GM21381 (cell line): ENCODE results near the gene NCOA5.

ENCODE experiments used
- ATAC-seq: cut with Tn5 transposase; IDR thresholded peaks from one replicate; pipeline ENCODE4 v1.9.1; 2021; ENCODE audit warnings: mild to moderate bottlenecking, moderate library complexity; ENCODE audit not compliant: unreplicated experiment

Gene NCOA5

DNA sequence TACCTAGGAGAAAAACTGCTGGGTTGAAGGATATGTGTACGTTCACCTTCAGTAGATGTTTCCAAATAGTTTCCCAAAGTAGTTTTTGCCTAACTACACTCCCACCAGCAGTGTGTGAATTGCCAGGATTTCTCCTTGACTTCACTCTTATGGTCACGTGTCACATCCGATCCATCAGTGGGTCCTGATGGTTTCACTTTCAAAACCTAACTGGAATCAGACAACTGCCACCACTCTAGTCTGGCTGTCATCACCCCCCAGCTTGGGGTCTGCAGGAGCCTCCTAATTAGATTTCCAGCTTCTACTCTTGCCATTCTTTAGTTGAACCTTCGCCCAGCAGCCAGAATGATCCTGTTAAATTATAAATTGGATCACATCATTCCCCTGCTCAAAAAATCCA lies 69.2 kb downstream of the NCOA5 start:
- no peak for ATAC-seq

DNA sequence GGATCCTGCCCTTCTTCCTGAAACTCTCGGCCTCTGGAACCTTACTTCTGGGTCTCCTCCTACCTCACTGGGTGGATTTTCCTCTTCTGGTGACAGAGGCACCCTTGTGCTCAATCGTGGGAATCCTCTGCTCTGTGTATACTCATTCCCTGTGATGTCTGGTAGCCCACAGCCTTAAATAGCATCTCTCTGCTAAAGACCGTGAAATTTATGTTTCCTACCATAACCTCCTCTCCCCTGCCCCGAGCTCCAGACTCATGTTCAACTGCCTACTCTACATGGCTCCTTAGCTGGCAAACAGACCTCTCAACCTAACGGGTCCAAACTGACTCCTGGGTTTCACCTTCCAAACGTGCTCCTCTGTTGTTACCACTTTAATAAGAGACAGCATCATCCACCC lies 71.2 kb downstream of the NCOA5 start:
- no peak for ATAC-seq

DNA sequence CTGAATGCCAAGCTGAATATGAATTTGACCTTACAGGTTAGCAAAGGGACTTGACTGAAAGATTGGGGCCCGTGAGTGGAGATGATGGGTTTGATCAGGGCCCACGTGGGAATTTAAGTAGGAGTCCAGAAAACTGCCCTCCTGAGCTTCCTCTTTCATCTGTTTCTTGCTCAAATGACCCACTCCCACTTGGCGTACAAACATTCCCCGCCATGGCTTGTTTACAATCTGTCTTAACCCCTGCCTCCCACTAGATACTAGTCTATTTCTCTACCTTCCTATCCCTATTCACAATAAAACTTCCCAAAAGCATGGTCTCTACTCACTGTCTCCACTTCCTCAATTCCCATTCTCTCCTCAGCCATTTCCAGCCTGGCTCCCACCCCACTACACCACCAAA lies 71.7 kb downstream of the NCOA5 start:
- no peak for ATAC-seq

GRCh38 chr20:46017272-46017671 lies 72.5 kb downstream of the NCOA5 start:
- ATAC-seq, result no peak

- ATAC-seq, result no peak
Measured at GRCh38 chr20:46014517-46015396, 75.0 kb downstream of the NCOA5 start.

DNA sequence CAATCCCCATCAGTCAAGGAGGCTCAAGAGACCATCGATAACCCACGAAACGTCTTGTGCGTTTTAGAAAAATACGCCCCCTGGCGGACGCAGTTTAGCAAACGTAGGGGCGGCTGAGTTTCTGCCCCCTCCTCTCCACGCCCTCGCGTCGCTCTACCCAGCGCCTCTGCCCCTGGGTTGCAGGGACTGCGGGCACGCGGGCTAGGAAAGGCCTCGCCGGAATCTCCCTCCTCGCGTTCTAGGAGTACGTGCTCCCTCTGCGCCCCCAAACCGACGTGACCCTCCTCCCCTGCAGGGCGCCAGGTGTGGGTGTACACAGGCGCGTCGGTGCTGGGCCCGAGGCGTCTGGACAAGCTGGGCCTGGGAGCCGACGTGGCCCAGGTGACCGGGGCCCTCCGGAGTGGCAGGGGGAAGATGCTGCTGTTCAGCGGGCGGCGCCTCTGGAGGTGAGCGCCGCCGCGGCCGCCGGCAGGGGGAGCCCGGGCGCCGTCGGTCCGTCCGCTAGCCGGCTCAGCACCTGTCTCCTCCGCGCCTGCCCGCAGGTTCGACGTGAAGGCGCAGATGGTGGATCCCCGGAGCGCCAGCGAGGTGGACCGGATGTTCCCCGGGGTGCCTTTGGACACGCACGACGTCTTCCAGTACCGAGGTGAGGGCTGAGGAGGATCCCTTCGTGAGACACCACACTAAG lies 75.8 kb downstream of the NCOA5 start:
- no peak for ATAC-seq

GRCh38 chr20:46013322-46013828 lies 76.4 kb downstream of the NCOA5 start:
- no peak for ATAC-seq

GRCh38 chr20:46012921-46013320 lies 76.8 kb downstream of the NCOA5 start:
- ATAC-seq, result no peak

DNA sequence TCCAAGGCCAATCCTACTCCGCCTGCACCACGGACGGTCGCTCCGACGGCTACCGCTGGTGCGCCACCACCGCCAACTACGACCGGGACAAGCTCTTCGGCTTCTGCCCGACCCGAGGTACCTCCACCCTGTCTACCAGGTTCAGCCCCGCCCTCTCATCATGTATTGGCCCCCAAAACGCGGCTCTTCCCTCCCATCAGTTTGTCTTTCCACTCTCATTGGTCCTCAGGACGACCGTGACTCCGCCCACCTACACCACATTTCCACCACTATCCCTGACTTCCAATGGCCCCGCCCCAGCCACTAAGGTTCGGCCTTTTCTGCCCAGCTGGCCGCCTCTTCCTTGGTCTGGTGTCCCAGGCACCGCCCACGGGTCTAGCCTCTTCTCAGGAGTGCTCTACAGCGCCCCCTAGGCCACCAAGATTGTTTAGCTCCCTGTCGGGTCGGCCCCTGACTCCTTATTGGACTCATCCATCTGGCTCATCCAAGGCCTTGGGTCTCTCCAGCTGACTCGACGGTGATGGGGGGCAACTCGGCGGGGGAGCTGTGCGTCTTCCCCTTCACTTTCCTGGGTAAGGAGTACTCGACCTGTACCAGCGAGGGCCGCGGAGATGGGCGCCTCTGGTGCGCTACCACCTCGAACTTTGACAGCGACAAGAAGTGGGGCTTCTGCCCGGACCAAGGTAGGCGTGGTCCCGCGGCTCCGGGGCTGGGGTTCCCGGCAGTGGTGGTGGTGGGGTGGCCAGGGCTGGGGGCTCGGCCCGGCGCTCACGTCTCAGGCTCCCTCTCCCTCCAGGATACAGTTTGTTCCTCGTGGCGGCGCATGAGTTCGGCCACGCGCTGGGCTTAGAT lies 77.9 kb downstream of the NCOA5 start:
- ATAC-seq, result no peak
